Measurements from ENCODE around the gene TCP11.

DNA sequence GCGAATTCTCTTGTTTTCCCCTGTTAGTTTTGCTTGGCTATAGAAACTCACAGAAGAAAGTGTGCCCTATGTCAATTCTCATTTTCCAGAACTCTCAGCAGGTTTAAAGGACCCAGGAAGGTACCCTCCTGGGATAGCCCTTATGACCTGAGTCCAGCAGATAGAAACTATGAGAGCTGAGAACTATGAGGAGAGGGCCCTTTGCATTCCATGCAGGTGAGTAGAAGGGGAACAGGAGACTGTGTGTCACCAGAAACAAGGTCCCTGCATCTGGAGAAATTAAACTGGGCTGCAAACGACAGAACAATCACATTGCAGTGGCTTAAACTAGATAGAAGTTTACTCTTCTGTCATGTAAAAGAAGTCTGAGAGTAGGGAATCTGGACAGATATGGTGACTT lies 36.9 kb upstream of the TCP11 start:
- TF ChIP-seq, protein P1, sequence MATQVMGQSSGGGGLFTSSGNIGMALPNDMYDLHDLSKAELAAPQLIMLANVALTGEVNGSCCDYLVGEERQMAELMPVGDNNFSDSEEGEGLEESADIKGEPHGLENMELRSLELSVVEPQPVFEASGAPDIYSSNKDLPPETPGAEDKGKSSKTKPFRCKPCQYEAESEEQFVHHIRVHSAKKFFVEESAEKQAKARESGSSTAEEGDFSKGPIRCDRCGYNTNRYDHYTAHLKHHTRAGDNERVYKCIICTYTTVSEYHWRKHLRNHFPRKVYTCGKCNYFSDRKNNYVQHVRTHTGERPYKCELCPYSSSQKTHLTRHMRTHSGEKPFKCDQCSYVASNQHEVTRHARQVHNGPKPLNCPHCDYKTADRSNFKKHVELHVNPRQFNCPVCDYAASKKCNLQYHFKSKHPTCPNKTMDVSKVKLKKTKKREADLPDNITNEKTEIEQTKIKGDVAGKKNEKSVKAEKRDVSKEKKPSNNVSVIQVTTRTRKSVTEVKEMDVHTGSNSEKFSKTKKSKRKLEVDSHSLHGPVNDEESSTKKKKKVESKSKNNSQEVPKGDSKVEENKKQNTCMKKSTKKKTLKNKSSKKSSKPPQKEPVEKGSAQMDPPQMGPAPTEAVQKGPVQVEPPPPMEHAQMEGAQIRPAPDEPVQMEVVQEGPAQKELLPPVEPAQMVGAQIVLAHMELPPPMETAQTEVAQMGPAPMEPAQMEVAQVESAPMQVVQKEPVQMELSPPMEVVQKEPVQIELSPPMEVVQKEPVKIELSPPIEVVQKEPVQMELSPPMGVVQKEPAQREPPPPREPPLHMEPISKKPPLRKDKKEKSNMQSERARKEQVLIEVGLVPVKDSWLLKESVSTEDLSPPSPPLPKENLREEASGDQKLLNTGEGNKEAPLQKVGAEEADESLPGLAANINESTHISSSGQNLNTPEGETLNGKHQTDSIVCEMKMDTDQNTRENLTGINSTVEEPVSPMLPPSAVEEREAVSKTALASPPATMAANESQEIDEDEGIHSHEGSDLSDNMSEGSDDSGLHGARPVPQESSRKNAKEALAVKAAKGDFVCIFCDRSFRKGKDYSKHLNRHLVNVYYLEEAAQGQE (IDR thresholded peaks at IDR 0.05; ENCODE audit: insufficient read depth in 1 of 2, low read depth in 2 of 2, low read length in 1 of 2) = no peak
- TF ChIP-seq, protein P2, sequence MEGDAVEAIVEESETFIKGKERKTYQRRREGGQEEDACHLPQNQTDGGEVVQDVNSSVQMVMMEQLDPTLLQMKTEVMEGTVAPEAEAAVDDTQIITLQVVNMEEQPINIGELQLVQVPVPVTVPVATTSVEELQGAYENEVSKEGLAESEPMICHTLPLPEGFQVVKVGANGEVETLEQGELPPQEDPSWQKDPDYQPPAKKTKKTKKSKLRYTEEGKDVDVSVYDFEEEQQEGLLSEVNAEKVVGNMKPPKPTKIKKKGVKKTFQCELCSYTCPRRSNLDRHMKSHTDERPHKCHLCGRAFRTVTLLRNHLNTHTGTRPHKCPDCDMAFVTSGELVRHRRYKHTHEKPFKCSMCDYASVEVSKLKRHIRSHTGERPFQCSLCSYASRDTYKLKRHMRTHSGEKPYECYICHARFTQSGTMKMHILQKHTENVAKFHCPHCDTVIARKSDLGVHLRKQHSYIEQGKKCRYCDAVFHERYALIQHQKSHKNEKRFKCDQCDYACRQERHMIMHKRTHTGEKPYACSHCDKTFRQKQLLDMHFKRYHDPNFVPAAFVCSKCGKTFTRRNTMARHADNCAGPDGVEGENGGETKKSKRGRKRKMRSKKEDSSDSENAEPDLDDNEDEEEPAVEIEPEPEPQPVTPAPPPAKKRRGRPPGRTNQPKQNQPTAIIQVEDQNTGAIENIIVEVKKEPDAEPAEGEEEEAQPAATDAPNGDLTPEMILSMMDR (IDR thresholded peaks at IDR 0.05) = no peak
- TF ChIP-seq POLR2AphosphoS5 (IDR thresholded peaks at IDR 0.05; ENCODE audit: low read depth, low read length) (no peak), TCF7L2 (IDR thresholded peaks at IDR 0.05; ENCODE audit: low read depth, low read length) (no peak)
